Measurements from ENCODE around the gene HMGB2. TPM values are rescaled to one million over a fixed set of nuclear protein-coding genes. Genes with fewer than 3 reads are reported as not detected.

The HMGB2 gene
- total RNA-seq, 1 experiment from 2014 or later: 326 TPM

DNA sequence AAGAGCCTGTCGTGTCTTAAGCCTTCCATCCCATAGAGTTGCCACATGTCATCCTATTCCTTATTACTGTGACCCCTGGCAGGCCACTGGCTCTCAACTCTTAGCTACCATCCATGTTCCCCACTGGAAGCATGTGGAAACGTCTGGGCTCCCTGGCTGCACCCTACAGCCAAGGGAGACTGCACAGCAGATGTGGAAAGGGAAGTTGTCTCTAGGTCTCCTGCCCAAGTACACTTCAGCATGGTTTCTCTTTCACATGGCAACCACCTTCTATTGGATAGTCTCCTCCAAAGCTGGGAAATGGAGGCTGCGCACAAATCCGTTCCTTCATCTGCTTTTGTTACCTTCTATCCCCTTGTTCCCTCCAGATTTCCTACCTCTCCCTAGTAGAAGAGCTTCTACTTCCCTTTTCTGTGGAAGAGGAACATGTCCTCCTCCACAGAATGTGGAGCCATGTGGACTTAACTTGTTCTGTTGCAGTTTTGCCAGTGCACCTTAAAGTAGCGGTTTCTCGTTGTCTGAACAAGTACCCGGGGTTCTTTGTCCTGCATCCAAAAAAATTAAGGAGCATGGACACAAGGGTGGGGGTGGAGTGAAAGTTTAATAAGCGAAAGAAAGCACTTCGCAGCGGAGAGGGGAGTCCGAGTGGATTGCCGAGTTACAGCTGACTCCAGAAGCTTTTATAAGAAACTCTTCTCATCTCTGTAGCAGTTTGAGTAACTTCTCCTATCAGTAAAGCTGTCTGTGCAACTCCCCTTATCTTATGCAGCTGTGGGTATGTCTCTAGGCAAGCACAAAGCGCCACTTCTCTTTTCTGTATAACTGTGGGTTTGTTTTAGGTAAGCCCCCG, 52.5 kb downstream of the HMGB2 start:
- BruUV-seq (replicated peaks): no TSS peak
- intact Hi-C loops (cut with micrococcal nuclease; ENCODE audit: unreplicated experiment): no loop called here
- no peaks in the 10 kb centered on the region for H3K27me3 Mint-ChIP-seq (ENCODE audit: insufficient read depth, unreplicated experiment)
- Histone ChIP-seq H3K4me3 (ENCODE audit: low read depth, low read length) (no peak overlapping the region), H3K27me3 (replicated peaks; ENCODE audit: control insufficient read depth, insufficient read depth, low read length) (no peaks in the 10 kb centered on the region), H3K9me3 (peaks cover 14% of the 10 kb centered on the region), H3K36me3 (ENCODE audit: control insufficient read depth, insufficient read depth, low read length) (no peaks in the 10 kb centered on the region), H3K4me1 (no peaks in the 10 kb centered on the region)
- no peaks in the 10 kb centered on the region for H3K9me3 Mint-ChIP-seq (ENCODE audit: unreplicated experiment)
- H3K36me3 Mint-ChIP-seq (ENCODE audit: insufficient read depth, unreplicated experiment): no peaks in the 10 kb centered on the region
- POLR2A ChIA-PET: no interaction called here
- no peak overlapping the region for H3K4me3 Mint-ChIP-seq (ENCODE audit: unreplicated experiment)
- TF ChIP-seq, protein P1, sequence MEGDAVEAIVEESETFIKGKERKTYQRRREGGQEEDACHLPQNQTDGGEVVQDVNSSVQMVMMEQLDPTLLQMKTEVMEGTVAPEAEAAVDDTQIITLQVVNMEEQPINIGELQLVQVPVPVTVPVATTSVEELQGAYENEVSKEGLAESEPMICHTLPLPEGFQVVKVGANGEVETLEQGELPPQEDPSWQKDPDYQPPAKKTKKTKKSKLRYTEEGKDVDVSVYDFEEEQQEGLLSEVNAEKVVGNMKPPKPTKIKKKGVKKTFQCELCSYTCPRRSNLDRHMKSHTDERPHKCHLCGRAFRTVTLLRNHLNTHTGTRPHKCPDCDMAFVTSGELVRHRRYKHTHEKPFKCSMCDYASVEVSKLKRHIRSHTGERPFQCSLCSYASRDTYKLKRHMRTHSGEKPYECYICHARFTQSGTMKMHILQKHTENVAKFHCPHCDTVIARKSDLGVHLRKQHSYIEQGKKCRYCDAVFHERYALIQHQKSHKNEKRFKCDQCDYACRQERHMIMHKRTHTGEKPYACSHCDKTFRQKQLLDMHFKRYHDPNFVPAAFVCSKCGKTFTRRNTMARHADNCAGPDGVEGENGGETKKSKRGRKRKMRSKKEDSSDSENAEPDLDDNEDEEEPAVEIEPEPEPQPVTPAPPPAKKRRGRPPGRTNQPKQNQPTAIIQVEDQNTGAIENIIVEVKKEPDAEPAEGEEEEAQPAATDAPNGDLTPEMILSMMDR (IDR thresholded peaks at IDR 0.05; ENCODE audit: insufficient read depth in 1 of 2, low read depth in 1 of 2, low read length in 1 of 2, severe bottlenecking in 1 of 2, unreplicated experiment in 1 of 2): no peak
- H3K27ac Mint-ChIP-seq (ENCODE audit: unreplicated experiment): no peak overlapping the region
- DNase-seq: no peak
- no peaks in the 10 kb centered on the region for H3K4me1 Mint-ChIP-seq (ENCODE audit: low read depth, unreplicated experiment)
- CTCF ChIA-PET: no interaction called here

Other genes starting within 250 kb of the HMGB2 start
- gene GALNT7, start 165.5 kb downstream of the HMGB2 start, total RNA-seq (2022): 16.8 and 17.4 TPM in 2 replicates
- 9.4 and 9.8 TPM in 2 replicates for gene SAP30, start 36.6 kb upstream of the HMGB2 start, total RNA-seq (2022)
- not detected in 2 replicates for gene SCRG1, start 64.8 kb upstream of the HMGB2 start, total RNA-seq (2022)
- gene HAND2, start 195.9 kb upstream of the HMGB2 start, total RNA-seq (2022): not detected in 2 replicates

Measured in Caco-2 (cell line).